T-helper 1 cell treated with Interleukin-12 subunit alpha and Interleukin-12 subunit beta and Interleukin-4 antibody, amounts not matched to agents 30 μg/mL and 1 μg/mL, for 36 hours (primary cell): ENCODE results near the gene RTEL1.
"Not testable (repeated sequence)": the region's sequence is repeated elsewhere in the genome, so short reads cannot be mapped to it uniquely, and the experiment has no call there.

Experiments used
- H3K27ac Mint-ChIP-seq: one replicate; pipeline ENCODE4 v1.8.0; 2021; ENCODE audit warnings: mild to moderate bottlenecking, mixed read lengths
- H3K27me3 Mint-ChIP-seq: one replicate; pipeline ENCODE4 v1.8.0; 2021; ENCODE audit warnings: low read depth, mixed read lengths
- H3K36me3 Mint-ChIP-seq: one replicate; pipeline ENCODE4 v1.8.0; 2021; ENCODE audit warnings: low read depth, mixed read lengths
- H3K4me1 Mint-ChIP-seq: one replicate; pipeline ENCODE4 v1.8.0; 2021; ENCODE audit warnings: low read depth, mixed read lengths
- H3K4me3 Mint-ChIP-seq: one replicate; pipeline ENCODE4 v1.8.0; 2021; ENCODE audit warnings: mild to moderate bottlenecking, moderate library complexity, mixed read lengths
- H3K9me3 Mint-ChIP-seq: one replicate; pipeline ENCODE4 v1.8.0; 2021; ENCODE audit warnings: mixed read lengths

The RTEL1 gene

GRCh38 chr20:63663332-63664066 is 5.4 kb downstream of the RTEL1 start:
- H3K4me3 Mint-ChIP-seq = no peak overlapping the region
- H3K9me3 Mint-ChIP-seq = no peaks in the 10 kb centered on the region
- no peaks in the 10 kb centered on the region for H3K27me3 Mint-ChIP-seq
- no peak overlapping the region for H3K27ac Mint-ChIP-seq
- peaks cover 12% of the 10 kb centered on the region for H3K4me1 Mint-ChIP-seq
- peaks cover 18% of the 10 kb centered on the region for H3K36me3 Mint-ChIP-seq

- no peak overlapping the region for H3K4me3 Mint-ChIP-seq
- peaks cover 20% of the 10 kb centered on the region for H3K36me3 Mint-ChIP-seq
- H3K9me3 Mint-ChIP-seq = no peaks in the 10 kb centered on the region
- no peak overlapping the region for H3K27ac Mint-ChIP-seq
- H3K4me1 Mint-ChIP-seq = peaks cover 9% of the 10 kb centered on the region
- H3K27me3 Mint-ChIP-seq = no peaks in the 10 kb centered on the region
These were observed 6.2 kb downstream of the RTEL1 start for GRCh38 chr20:63664143-63664851.

GRCh38 chr20:63664861-63665594 is 6.9 kb downstream of the RTEL1 start:
- H3K4me3 Mint-ChIP-seq = no peak overlapping the region
- H3K27ac Mint-ChIP-seq = no peak overlapping the region
- H3K9me3 Mint-ChIP-seq = no peaks in the 10 kb centered on the region
- peaks cover 21% of the 10 kb centered on the region for H3K36me3 Mint-ChIP-seq
- H3K27me3 Mint-ChIP-seq = no peaks in the 10 kb centered on the region
- peaks cover 1% of the 10 kb centered on the region for H3K4me1 Mint-ChIP-seq

GRCh38 chr20:63665708-63666107 is 7.6 kb downstream of the RTEL1 start:
- no peak overlapping the region for H3K27ac Mint-ChIP-seq
- no peaks in the 10 kb centered on the region for H3K27me3 Mint-ChIP-seq
- no peaks in the 10 kb centered on the region for H3K9me3 Mint-ChIP-seq
- H3K36me3 Mint-ChIP-seq = peaks cover 24% of the 10 kb centered on the region
- no peak overlapping the region for H3K4me3 Mint-ChIP-seq
- H3K4me1 Mint-ChIP-seq = no peaks in the 10 kb centered on the region

DNA sequence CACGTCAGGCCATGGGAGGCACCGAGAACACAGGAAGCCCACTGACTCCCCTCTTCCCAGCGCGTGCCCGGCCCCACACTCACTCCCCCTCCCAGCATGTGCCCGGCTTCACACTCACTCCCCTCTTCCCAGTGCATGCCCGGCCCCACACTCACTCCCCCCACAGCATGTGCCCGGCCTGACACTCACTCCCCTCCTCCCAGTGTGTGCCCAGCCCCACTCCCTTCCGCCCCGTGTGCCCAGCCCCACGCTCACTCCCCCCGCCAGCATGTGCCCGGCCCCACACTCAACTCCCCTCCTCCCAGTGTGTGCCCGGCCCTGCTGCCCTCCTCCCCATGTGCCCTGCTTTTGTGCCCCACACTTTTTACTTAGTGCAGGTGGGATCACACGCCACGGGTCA is 9.7 kb downstream of the RTEL1 start:
- no peak overlapping the region for H3K27ac Mint-ChIP-seq
- peaks cover 21% of the 10 kb centered on the region for H3K36me3 Mint-ChIP-seq
- H3K4me3 Mint-ChIP-seq = no peak overlapping the region
- H3K9me3 Mint-ChIP-seq = no peaks in the 10 kb centered on the region
- no peaks in the 10 kb centered on the region for H3K27me3 Mint-ChIP-seq
- no peaks in the 10 kb centered on the region for H3K4me1 Mint-ChIP-seq

- H3K9me3 Mint-ChIP-seq = no peaks in the 10 kb centered on the region
- peaks cover 21% of the 10 kb centered on the region for H3K36me3 Mint-ChIP-seq
- no peak overlapping the region for H3K4me3 Mint-ChIP-seq
- no peaks in the 10 kb centered on the region for H3K27me3 Mint-ChIP-seq
- H3K4me1 Mint-ChIP-seq = no peaks in the 10 kb centered on the region
- no peak overlapping the region for H3K27ac Mint-ChIP-seq
These were observed 10.2 kb downstream of the RTEL1 start for GRCh38 chr20:63668351-63668750.

- H3K27me3 Mint-ChIP-seq, H3K27ac Mint-ChIP-seq, H3K4me1 Mint-ChIP-seq, H3K4me3 Mint-ChIP-seq, H3K9me3 Mint-ChIP-seq: not testable (repeated sequence)
- peaks cover 28% of the 10 kb centered on the region for H3K36me3 Mint-ChIP-seq
These were observed 13.6 kb downstream of the RTEL1 start for GRCh38 chr20:63671695-63672094.

- no peaks in the 10 kb centered on the region for H3K9me3 Mint-ChIP-seq
- no peaks in the 10 kb centered on the region for H3K4me1 Mint-ChIP-seq
- no peaks in the 10 kb centered on the region for H3K27me3 Mint-ChIP-seq
- H3K27ac Mint-ChIP-seq = no peak overlapping the region
- H3K4me3 Mint-ChIP-seq = no peak overlapping the region
- peaks cover 21% of the 10 kb centered on the region for H3K36me3 Mint-ChIP-seq
These were observed 14.6 kb downstream of the RTEL1 start for GRCh38 chr20:63672666-63673065.

- H3K36me3 Mint-ChIP-seq = peaks cover 16% of the 10 kb centered on the region
- no peaks in the 10 kb centered on the region for H3K9me3 Mint-ChIP-seq
- H3K27ac Mint-ChIP-seq = no peak overlapping the region
- H3K4me3 Mint-ChIP-seq = no peak overlapping the region
- H3K4me1 Mint-ChIP-seq = no peaks in the 10 kb centered on the region
- H3K27me3 Mint-ChIP-seq = no peaks in the 10 kb centered on the region
These were observed 15.8 kb downstream of the RTEL1 start for GRCh38 chr20:63673951-63674350.

GRCh38 chr20:63675681-63676368 is 17.7 kb downstream of the RTEL1 start:
- no peak overlapping the region for H3K4me3 Mint-ChIP-seq
- H3K27me3 Mint-ChIP-seq = no peaks in the 10 kb centered on the region
- no peak overlapping the region for H3K27ac Mint-ChIP-seq
- H3K36me3 Mint-ChIP-seq = peaks cover 10% of the 10 kb centered on the region
- no peaks in the 10 kb centered on the region for H3K9me3 Mint-ChIP-seq
- H3K4me1 Mint-ChIP-seq = no peaks in the 10 kb centered on the region

DNA sequence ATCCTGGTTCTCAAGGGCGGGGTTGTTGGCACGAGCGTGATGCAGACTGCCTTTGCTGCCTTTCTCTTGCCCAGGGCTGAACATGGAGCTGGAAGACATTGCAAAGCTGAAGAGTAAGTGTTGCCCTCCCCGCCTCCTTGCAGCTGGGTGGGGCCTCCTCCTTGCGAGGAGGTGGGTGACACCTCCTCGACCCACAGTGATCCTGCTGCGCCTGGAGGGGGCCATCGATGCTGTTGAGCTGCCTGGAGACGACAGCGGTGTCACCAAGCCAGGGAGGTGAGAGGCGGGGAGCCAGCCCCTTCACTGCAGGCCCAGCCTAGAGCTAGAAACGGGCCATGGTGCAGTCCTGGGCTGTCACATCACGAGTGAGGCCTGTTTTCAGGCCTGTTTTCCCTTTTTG is 20.0 kb downstream of the RTEL1 start:
- H3K4me1 Mint-ChIP-seq = no peaks in the 10 kb centered on the region
- H3K27me3 Mint-ChIP-seq = no peaks in the 10 kb centered on the region
- H3K9me3 Mint-ChIP-seq = no peaks in the 10 kb centered on the region
- H3K4me3 Mint-ChIP-seq = no peak overlapping the region
- peaks cover 10% of the 10 kb centered on the region for H3K36me3 Mint-ChIP-seq
- no peak overlapping the region for H3K27ac Mint-ChIP-seq

GRCh38 chr20:63678667-63679465 is 20.8 kb downstream of the RTEL1 start:
- H3K27me3 Mint-ChIP-seq = no peaks in the 10 kb centered on the region
- H3K4me3 Mint-ChIP-seq = no peak overlapping the region
- H3K27ac Mint-ChIP-seq = no peak overlapping the region
- H3K36me3 Mint-ChIP-seq = peaks cover 12% of the 10 kb centered on the region
- H3K4me1 Mint-ChIP-seq = no peaks in the 10 kb centered on the region
- no peaks in the 10 kb centered on the region for H3K9me3 Mint-ChIP-seq

- Mint-ChIP-seq H3K4me3 (no peak overlapping the region), H3K27ac (no peak overlapping the region), H3K9me3 (no peaks in the 10 kb centered on the region), H3K36me3 (peaks cover 12% of the 10 kb centered on the region), H3K4me1 (no peaks in the 10 kb centered on the region), H3K27me3 (no peaks in the 10 kb centered on the region)
These were observed 21.7 kb downstream of the RTEL1 start for GRCh38 chr20:63679799-63680305.

GRCh38 chr20:63680427-63680826 is 22.3 kb downstream of the RTEL1 start:
- H3K27me3 Mint-ChIP-seq = no peaks in the 10 kb centered on the region
- no peak overlapping the region for H3K4me3 Mint-ChIP-seq
- H3K4me1 Mint-ChIP-seq = no peaks in the 10 kb centered on the region
- H3K36me3 Mint-ChIP-seq = peaks cover 12% of the 10 kb centered on the region
- no peak overlapping the region for H3K27ac Mint-ChIP-seq
- H3K9me3 Mint-ChIP-seq = no peaks in the 10 kb centered on the region
